ENCODE data around the gene IFNG-AS1. TPM values are rescaled to one million over a fixed set of nuclear protein-coding genes. Genes with fewer than 3 reads are reported as not detected.

IFNG-AS1 gene
- total RNA-seq, 4 donors from 2014 or later = not detected

DNA sequence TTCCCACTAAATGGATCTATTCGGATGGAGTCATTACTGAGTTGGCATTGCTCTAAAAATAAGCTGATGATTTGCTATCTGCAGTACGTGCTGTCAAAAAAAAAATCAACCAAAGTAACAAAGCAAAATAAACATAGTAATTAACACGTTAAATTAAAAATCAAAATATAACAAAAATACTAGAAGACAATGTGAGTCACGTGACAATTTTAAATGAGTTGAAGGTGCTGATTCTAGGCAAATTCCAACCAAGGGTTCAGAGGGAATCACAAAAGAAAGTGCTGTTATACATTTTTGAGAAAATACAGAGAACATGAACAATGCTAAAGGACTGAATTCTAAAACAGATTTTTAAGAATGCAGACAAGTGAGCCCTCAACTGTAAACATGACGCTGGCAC is 45.2 kb upstream of the IFNG-AS1 start:
- Histone ChIP-seq H3K27ac (no peak overlapping the region), H3K4me1 (peaks cover 0 to 9% (median 0%) of the 10 kb centered on the region in 4 donors), H3K4me3 (no peak overlapping the region), H3K27me3 (no peaks in the 10 kb centered on the region), H3K36me3 (no peaks in the 10 kb centered on the region), H3K9me3 (no peaks in the 10 kb centered on the region)
- DNase-seq (ENCODE audit: low spot score in 2 of 2) = no peak
- no peak for TF ChIP-seq POLR2A (IDR thresholded peaks at IDR 0.05)
- TF ChIP-seq, protein P1, sequence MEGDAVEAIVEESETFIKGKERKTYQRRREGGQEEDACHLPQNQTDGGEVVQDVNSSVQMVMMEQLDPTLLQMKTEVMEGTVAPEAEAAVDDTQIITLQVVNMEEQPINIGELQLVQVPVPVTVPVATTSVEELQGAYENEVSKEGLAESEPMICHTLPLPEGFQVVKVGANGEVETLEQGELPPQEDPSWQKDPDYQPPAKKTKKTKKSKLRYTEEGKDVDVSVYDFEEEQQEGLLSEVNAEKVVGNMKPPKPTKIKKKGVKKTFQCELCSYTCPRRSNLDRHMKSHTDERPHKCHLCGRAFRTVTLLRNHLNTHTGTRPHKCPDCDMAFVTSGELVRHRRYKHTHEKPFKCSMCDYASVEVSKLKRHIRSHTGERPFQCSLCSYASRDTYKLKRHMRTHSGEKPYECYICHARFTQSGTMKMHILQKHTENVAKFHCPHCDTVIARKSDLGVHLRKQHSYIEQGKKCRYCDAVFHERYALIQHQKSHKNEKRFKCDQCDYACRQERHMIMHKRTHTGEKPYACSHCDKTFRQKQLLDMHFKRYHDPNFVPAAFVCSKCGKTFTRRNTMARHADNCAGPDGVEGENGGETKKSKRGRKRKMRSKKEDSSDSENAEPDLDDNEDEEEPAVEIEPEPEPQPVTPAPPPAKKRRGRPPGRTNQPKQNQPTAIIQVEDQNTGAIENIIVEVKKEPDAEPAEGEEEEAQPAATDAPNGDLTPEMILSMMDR (IDR thresholded peaks at IDR 0.05) = no peak
- WGBS, 2 donors = 69% methylated on average over 5 of the region's 5 CpGs

- H3K36me3 ChIP-seq = no peaks in the 10 kb centered on the region
- DNase-seq (ENCODE audit: low spot score in 2 of 2) = no peak
- no peaks in the 10 kb centered on the region for H3K27me3 ChIP-seq
- no peaks in the 10 kb centered on the region for H3K4me1 ChIP-seq
- WGBS, 2 donors = 91 to 92% methylated on average over 2 of the region's 2 CpGs
- no peaks in the 10 kb centered on the region for H3K9me3 ChIP-seq
- no peak for TF ChIP-seq EP300 (IDR thresholded peaks at IDR 0.05)
- no peak for TF ChIP-seq POLR2A (IDR thresholded peaks at IDR 0.05)
- TF ChIP-seq, protein P1 (IDR thresholded peaks at IDR 0.05) = no peak
- no peak overlapping the region for H3K27ac ChIP-seq
- H3K4me3 ChIP-seq = no peak overlapping the region
Observed at GRCh38 chr12:67952787-67953186, 36.5 kb upstream of the IFNG-AS1 start.

DNA sequence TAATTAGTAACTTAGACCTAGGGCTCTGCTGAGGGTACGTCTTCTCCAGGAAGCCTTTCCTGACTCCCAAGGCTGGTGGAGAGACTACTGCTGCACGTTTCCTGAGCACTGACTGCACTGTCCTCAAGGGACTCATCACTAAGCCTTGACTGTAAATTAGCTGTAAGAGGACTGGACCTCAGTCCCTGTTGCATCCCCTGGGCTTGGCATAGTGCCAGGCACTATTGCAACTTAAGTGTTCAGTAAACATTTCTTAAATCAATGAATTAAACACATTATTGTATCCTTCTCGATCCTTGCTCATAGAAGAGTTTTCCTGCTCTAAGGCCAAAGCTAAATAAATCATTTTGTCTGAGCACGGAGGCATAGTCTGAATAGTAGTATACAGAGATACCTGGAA is 31.9 kb upstream of the IFNG-AS1 start:
- Histone ChIP-seq H3K27ac (no peak overlapping the region), H3K4me1 (no peaks in the 10 kb centered on the region), H3K36me3 (no peaks in the 10 kb centered on the region), H3K27me3 (no peaks in the 10 kb centered on the region), H3K9me3 (no peaks in the 10 kb centered on the region), H3K4me3 (no peak overlapping the region)
- DNase-seq (ENCODE audit: low spot score in 2 of 2) = no peak
- WGBS, 2 donors = 43 to 45% methylated on average over 4 of the region's 4 CpGs
- TF ChIP-seq POLR2A (IDR thresholded peaks at IDR 0.05) = no peak
- TF ChIP-seq, protein P1 (IDR thresholded peaks at IDR 0.05) = no peak
- no peak for TF ChIP-seq EP300 (IDR thresholded peaks at IDR 0.05)

DNA sequence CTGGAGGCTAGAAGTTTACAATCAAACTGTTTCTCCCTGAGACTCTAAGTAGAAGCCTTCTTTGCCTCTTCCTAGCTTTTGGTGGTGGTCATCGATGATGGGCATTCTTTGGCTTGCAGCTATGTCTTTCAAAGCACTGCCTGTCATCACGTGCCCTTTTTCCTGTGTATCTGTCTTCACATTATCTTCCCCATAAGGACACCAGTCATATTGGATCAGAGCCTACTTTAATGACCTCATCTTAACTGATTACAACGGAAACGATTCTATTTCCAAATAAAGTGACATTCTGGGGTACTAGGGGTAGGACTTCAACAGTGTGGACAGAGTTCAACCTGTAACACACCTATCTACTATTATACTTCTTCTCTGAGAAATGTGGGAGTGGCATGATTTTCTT is 31.1 kb upstream of the IFNG-AS1 start:
- H3K4me3 ChIP-seq = no peak overlapping the region
- DNase-seq (ENCODE audit: low spot score in 2 of 2) = no peak
- H3K27ac ChIP-seq = no peak overlapping the region
- H3K27me3 ChIP-seq = no peaks in the 10 kb centered on the region
- no peaks in the 10 kb centered on the region for H3K9me3 ChIP-seq
- 56 to 57% methylated on average over 4 of the region's 4 CpGs for WGBS, 2 donors
- no peaks in the 10 kb centered on the region for H3K4me1 ChIP-seq
- no peaks in the 10 kb centered on the region for H3K36me3 ChIP-seq
- TF ChIP-seq POLR2A (IDR thresholded peaks at IDR 0.05) = no peak

DNA sequence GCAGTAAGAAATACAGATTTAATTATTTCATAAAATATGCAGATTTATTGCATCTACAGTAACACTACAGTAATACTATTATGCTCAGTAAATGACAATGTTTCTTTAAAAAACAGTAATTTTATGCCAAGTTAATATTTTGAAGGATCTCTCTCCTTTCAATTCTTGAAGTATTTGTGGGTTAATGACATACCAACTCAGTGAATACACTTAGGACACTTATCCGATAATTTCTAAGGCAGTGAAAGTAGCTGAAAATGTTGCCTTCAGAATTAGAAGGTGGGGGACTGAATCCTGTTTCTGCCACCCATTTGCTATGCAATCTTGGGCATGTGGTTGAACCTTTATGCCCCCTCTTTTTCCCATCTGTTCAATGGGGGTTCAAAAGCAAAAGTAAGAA is 24.8 kb upstream of the IFNG-AS1 start:
- H3K27ac ChIP-seq = no peak overlapping the region
- no peaks in the 10 kb centered on the region for H3K36me3 ChIP-seq
- H3K27me3 ChIP-seq = no peaks in the 10 kb centered on the region
- WGBS, 2 donors = 67% methylated on average over 1 of the region's 1 CpG
- H3K4me1 ChIP-seq = no peaks in the 10 kb centered on the region
- DNase-seq (ENCODE audit: low spot score in 2 of 2) = no peak
- H3K4me3 ChIP-seq = no peak overlapping the region
- no peaks in the 10 kb centered on the region for H3K9me3 ChIP-seq
- TF ChIP-seq POLR2A (IDR thresholded peaks at IDR 0.05) = no peak
- no peak for TF ChIP-seq EP300 (IDR thresholded peaks at IDR 0.05)
- TF ChIP-seq, protein P1 (IDR thresholded peaks at IDR 0.05) = no peak

- H3K4me3 ChIP-seq = no peak overlapping the region
- H3K4me1 ChIP-seq = no peaks in the 10 kb centered on the region
- no peak for DNase-seq (ENCODE audit: low spot score in 2 of 2)
- no peak overlapping the region for H3K27ac ChIP-seq
- 44 to 55% methylated on average over 2 of the region's 2 CpGs for WGBS, 2 donors
- no peaks in the 10 kb centered on the region for H3K9me3 ChIP-seq
- TF ChIP-seq, protein P1 (IDR thresholded peaks at IDR 0.05) = no peak
- TF ChIP-seq POLR2A (IDR thresholded peaks at IDR 0.05) (no peak), EP300 (IDR thresholded peaks at IDR 0.05) (no peak)
- no peaks in the 10 kb centered on the region for H3K36me3 ChIP-seq
- no peaks in the 10 kb centered on the region for H3K27me3 ChIP-seq
Observed at GRCh38 chr12:67966560-67966959, 22.7 kb upstream of the IFNG-AS1 start.
